NOMO-1 treated with dmso at 0.1 percent for 144 hours (cell line): ENCODE measurements around the gene TPRN.

Experiments used
- DNase-seq: peaks from one replicate; lab custom pipeline; 2025; ENCODE audit not compliant: unreplicated experiment; lab: John Stamatoyannopoulos, UW

The TPRN gene

DNA sequence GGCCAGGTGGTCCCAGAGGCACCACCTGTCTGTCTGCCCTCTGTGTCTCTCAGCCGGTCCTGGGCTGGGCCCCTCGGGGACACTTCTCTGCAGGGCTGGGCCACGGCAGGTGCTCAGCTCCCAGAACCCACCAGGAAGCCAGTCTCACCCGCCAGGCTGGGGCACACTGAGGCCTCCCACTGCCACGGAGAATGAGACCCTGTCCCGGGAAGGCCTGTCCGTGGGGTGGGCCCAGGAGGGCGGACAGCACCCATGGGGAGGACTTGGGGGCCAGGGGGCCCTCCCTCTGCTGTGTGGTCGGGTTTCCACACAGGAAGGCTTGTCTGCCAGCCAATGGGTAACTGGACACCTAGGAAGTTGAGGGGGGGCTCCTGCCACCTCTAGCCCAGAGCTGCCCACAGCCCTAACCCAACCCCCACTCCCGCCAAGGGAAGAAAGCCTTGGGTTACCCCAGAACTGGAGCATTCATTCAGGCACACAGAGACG, 36.4 kb upstream of the TPRN start:
- DNase-seq: no peak

DNA sequence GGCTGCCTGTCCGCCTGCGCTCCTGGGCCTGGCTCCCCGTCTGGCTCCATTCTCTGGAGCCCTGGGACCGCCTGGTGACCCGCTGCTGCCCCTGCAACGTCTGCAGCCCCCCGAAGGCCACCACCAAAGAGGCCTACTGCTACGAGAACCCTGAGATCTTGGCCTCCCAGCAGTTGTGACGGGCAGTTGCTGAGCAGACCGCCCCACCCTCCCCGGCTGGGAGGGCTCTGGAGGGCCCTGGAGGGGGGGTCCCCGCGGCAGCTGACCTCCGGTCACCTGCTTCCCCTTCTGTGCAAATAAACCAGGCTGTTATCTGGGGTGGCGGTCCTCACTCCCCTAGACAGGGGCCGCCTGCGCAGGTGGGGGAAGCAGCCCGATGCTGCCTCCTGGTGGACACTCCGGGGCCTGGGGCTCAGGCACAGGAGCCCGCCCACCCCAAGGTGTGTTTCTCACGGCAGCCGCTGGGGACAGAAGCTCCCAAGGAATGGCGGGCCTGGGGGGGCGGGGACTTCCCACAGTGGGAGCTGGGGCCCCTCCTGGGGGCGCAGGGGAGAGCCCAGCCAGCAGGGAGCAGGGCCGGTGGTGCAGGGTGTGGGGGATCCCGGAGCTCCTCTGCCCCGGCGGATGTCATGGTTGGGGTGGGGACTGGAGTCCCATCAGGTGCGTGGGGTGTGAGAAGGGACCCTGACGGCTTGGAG, 35.8 kb upstream of the TPRN start:
- peak; percentile 72 for DNase-seq

DNA sequence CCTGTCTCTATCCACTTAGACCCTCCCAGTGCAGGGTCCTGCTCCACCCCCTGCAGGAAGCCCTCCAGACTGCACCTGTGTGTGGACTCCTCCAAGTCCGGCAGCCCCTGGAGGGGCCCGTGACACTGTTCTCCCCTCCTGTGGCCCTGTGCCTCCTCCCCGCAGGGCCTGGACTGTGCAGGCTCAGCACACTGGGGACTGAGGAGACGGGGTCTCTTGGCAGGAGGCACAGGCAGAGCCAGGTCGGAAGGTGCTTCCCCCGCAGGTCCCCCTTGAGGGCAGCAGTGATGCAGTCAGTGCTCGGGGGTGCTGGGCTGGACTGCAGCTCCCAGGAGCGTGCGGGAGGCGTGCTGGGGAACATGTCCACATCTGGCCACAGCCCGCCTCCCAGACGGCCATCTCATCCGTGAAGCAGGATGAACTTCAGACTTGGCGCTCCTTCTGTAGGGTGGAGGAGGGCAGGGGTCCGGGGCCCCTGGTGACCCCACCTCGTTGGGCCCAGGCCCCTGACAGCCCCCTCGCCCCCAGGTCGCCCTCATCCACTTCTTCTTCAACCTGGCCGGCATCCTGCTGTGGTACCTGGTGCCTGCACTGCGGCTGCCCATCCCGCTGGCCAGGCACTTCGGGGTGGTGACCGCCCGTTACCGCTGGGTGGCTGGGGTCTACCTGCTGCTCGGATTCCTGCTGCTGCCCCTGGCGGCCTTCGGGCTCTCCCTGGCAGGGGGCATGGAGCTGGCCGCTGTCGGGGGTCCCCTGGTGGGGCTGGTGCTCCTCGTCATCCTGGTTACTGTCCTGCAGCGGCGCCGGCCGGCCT, 35.1 kb upstream of the TPRN start:
- no peak for DNase-seq

DNA sequence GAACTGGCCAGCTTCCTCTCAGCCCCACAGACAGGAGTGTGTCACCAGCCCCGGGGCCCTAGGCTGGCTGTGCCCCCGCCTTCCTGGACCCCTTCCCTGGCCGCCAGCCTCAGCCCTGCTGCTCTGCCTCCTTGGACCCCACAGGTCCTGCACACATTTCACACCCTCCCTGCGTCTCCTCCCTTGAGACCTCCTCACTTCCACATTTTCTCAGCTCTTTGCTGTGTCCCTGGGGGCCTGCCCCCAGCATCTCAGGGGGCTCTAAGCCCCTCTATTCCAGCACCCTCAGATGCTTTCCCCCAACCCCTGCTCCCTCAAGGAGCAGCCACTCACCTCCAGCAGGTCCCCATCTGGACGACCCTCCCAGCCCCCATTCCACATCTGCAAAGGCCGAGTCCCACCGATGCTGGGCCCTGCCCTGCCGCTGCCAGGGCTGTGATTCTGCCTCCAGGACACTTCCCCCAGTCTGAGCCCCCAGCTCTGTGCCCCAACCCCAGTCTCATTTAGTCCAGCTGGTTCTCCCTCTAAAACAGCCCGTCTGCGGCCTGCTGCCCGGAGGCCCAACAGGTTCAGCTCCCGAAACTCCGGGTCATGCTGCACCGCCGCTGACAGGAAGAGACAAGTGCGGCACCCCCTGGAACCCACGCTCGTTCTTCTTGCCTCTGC, 34.4 kb upstream of the TPRN start:
- DNase-seq: no peak

DNA sequence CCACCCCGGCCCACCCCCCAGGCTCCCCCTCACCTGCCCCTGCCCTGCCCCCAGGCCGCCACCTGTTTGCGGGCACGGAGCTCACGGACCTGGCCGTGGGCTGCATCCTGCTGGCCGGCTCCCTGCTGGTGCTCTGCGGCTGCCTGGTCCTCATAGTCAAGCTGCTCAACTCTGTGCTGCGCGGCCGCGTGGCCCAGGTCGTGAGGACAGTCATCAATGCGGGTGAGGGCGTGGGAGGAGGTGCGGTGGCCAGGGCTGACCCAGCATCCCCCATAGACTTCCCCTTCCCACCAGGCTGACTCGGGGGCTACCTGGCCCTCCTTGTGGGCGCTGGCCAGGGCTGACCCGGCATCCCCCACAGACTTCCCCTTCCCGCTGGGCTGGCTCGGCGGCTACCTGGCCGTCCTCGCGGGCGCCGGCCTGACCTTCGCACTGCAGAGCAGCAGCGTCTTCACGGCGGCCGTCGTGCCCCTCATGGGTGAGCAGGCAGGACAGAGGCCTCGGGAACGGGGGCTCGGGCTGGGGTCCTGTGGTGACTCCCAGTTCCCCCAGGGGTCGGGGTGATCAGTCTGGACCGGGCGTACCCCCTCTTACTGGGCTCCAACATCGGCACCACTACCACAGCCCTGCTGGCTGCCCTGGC, 33.6 kb upstream of the TPRN start:
- no peak for DNase-seq

DNA sequence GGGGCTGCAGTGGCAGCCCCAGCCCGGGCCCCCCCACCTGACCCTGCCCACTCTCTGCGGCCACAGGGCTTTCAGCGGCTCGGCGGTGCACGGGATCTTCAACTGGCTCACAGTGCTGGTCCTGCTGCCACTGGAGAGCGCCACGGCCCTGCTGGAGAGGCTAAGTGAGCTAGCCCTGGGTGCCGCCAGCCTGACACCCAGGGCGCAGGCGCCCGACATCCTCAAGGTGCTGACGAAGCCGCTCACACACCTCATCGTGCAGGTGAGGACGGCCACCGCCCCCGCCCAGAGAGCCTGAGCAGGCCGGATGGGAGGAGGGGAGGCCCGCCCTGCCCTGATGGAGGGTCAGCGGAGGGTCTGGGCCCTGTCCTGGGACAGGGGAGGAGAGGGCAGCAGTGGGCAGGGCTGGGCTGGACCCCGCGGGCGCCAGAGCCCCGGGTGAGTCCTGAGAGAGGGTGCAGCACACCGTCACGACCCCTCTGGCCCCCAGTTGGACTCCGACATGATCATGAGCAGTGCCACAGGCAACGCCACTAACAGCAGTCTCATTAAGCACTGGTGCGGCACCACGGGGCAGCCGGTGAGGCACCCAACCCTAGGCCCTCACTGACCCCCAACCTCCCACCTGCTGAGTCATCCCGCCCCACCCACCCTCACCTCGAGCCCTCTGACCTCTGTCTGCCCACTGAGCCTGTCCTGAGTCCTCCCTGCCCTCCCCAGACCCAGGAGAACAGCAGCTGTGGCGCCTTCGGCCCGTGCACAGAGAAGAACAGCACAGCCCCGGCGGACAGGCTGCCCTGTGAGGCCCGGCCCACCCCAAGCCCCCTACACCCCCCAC, 32.8 kb upstream of the TPRN start:
- no peak for DNase-seq

DNA sequence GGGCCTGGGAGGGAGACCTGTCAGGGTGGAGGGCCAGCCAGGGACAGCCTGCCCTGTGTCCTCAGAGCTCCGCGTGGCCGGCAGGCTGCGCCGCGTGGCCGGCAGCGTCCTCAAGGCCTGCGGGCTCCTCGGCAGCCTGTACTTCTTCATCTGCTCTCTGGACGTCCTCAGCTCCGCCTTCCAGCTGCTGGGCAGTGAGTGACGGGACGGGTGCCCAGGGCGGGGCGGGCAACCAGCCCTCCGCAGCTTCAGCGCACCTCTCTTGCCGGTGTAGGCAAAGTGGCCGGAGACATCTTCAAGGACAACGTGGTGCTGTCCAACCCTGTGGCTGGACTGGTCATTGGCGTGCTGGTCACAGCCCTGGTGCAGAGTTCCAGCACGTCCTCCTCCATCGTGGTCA, 32.0 kb upstream of the TPRN start:
- no peak for DNase-seq

DNA sequence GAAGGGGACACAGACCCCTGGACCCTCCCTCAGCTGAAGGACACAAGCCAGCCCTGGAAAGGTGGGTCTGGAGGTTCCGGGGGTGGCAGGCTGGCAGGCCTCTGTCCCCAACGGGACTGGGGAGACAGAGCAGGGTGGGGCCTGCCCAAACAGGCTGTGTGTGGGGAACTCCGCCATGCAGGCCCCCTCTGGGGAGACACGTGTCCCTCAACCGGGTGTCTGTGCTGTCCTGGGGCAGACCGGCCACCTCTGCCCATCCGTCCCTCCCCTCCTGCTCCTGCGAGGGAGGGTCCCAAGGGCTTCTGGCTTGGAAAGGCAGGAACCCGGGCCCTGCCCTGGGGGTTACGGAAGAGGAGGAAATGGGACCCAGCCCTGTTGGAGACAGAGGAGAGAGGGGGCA, 31.6 kb upstream of the TPRN start:
- no peak for DNase-seq

DNA sequence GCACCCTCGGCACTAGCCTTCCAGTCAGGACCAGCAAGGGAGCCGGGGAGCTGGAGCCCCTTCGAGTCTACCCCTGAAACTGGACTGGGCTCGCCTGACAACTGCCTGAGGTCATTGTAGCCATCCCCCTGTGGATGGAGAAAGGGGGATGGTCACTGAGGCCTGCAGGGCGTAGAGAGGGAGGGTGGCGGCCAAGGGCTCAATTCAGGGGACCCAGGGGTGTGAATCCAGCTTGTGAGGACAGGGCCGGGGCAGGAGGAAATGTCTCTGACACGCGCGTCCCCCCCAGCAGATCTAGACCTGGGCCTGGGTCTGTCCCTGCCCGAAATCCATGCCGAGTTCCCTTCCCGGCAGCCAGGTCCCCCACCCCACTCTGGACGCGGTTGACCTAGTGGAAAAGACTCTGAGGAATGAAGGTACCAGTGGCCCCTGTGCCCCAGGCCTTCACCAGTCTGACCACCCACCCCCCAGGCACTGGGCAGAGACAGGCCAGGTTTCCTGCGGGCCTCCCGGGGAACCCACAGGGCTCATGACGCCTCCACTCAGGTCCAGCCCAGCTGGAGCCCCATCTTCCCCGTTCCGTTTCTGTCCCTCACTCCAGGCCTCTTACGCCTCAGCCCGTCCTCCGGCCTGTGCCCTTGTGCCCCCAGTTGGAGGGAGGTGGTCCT, 31.0 kb upstream of the TPRN start:
- no peak for DNase-seq

DNA sequence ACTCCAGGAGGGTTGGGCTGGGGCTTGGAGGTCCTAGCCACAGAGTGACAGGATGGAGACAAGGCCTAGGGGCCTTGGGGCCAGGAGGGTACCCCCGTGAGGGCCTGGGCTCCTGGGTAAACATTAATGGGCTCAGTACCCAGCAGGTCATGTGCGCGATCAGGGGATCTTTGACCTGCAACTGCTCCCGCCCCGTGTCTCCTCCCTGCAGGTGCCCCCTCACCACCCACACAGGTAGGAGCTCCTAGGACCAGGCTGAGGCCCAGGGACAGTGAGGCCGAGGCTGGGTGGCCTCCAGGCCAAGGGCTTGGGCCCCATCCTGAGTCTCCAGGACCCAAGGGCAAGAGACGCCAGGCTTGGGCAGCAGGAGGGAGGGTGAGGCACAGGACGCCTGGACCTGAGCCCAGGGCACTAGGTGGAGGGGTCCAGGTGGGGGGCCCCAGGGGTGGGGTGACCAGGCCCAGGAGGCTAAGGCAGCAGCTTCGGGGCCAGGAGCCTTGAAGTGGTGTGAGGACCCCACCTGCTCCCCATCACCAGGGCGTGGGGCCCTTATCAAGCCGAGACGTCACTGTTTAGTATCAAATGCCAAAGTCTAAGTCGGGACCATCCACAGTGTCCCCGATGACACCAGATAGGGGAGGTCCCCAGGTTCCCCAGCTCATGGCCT, 30.3 kb upstream of the TPRN start, which contains the start of gene SLC34A3:
Gene SLC34A3 (plus strand): TSS at position 197 of the 667 bp plus-strand sequence. CDS start 802 bp downstream, outside the sequence.
- DNase-seq: no peak

DNA sequence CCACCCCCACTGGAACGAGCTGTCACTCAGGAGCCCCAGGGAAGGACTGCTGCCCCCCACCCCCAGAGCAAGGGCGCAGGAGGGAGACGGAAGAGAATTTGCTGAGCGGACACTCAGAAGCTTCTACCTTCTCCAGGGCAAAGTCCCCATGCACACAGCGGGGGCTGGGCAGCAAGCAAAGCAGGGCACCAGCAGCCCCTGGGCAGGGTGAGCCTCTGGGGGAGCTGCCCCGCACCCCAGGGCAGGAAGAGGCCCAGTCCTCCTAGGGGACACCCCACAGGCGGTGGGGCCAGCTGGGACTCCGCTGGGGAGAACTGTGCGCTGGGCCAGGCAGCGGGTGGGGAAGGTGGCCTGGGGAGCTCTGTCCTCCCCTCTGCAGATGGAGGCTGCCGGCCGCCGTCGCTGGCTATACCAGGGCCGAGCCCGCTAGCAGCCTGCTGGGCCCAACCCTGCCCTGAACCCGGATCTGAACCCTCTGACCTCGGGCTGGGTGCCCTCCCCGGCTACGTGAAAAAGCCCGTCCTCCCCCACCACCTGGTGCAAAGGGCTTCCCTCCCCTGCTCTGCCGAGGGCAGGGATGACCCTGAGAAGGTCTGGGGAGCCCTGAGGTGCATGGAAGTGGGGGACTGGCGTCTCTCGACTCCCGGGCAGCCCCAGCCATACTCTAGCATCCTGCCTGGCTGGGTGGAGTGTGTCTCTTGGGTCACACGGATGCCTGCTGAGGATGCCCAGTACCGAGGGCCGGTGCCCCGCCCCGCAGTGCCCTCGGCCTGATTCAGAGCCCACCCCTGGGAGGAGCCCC, 29.6 kb upstream of the TPRN start:
- DNase-seq: no peak

DNA sequence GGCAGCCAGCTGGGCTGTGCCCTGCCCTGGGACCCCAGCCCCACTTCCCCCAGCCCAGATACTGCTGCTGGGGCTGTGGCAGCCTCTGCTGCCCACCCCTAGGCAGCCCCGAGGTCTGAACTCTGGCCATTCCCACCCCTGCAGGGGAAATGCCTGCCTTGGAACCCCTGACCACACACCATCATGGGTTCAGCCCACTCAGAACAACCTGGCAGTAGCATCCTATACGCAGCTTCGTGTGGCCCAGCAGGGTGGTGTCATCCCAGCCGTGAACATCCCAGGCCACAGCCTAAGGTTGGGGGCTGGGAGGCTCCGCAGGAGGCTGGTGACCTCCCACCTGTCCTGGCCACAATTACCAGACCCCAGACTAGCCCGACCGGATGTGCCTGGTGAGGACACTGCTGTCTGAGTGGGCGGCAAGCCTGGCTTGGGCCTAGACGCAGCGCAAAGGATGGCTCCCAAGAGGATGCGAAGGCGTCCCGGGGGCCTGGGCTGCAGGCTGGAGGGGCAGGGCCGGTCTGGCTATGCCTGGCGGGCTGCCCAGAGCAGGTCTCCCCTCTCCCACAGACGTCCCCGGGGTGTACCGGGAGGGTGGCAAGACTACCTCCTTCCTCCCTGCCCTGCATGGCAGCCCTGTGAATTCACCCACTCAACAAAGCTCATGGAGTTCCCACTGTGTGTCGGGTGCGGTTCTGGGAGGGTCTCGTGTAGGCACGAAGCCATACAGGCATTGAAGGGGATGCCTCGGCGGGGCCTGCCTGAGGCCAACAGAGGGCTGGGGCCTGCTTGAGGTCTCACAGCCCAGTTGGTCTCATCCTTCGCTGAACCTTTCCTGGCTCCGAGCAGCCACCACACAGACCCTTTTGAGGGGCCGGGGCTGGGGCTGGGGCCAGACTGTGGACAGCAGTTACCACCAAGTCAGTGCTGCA, 28.7 kb upstream of the TPRN start:
- DNase-seq: no peak

DNA sequence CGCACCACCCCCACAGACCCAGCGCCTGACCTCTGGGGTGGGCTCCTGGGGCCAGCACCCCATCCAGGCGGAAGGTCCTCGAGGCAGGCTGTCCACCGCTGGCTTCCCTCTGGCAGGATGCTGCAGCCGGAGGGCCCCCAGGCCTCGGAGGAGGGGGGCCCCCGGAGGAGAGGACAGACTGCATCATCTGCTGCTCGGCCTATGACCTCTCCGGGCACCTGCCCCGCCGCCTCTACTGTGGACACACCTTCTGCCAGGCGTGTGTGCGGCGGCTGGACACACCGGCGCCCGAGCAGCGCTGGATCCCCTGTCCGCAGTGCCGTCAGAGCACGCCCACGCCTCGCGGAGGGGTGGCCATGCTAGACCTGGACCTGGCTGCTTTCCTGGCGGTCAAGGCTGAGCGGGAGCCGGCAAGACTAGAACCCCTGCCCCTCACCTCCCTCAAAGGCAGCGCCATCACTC, 28.0 kb upstream of the TPRN start:
- no peak for DNase-seq

DNA sequence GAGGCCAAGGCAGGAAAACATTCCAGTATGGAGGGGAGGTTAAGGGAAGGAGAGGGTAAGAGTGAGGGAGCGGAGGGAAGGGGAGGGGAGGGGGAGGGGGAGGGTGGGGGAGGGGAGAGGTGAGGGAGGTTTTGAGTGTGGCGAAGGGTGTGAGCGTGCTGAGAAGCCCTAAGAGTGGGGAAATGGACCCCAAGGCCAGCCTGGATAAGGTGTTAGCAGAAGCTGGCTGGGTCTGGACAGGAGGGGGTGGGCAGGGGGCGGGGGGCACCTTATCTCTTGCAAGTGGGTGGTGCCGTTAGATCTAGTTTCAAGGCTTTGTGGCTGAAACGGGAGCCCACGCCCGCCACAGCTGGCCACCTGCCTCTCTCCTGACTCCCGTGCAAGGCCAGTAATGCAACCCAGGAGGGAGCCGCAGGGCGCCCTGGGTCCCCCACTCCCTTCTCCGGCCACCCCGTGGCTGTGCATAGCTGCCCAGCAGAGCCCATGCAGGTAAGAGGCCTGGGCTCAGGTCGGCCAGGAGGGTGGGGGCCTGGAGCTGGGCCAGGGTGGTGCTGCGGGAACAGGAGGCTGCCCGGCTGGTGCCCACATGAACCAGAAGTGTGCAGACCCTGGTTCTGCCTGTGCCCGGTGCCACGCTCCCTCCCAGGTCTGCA, 27.4 kb upstream of the TPRN start:
- no peak for DNase-seq

DNA sequence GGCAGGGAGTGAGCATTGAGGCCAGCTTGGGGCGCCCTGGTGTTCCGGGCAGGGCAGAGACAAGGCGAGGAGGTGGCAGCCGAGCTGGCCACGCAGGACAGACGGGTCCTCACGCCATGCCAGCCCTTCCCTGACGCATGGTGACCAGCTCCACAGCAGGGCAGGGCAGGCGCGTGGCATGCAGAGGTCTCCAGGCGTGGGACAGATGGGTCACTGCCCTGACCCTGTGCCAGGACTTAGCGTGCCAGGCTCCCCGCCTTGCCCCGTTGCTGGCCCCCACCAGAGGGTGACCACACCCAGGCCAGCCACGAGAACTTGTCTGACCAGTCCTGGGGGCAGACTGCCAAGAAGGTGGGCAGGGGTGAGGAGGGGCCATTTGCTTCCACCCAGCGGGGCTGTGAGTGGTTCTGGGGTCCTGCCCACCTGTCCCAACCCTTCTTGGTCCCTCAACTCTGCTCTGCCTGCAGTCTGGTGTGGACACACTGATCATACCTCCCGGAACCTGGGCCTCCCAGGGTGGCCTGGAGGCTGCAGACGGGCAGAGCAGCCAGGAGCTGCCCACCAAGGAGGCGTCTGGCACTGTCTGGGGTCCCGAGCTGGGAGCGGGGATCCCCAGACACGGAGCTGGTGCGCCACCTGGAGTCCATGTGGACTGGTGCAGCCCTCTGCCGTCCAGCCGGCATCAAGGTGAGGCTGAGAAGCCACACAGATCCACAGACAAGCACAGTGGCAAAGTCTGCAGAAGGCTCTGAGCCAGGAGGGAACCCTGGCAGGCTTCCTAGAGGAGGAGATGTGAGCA, 26.7 kb upstream of the TPRN start, which contains the start of gene RNF224:
Gene RNF224 (plus strand): TSS at position 449 of the 799 bp plus-strand sequence. CDS start 834 bp downstream, outside the sequence.
- DNase-seq: peak; percentile 67
